ENCODE results near the gene PHLPP1.

PHLPP1 gene

GRCh38 chr18:62937065-62937464 lies 221.7 kb downstream of the PHLPP1 start:
- Histone ChIP-seq H3K4me3 (ENCODE audit: low read length) (no peak overlapping the region), H3K9me3 (ENCODE audit: control insufficient read depth, insufficient read depth, low read length) (no peaks in the 10 kb centered on the region), H3K36me3 (ENCODE audit: control insufficient read depth, insufficient read depth, low read length) (no peaks in the 10 kb centered on the region; the same call in 1 of the 2 replicates), H3K27me3 (ENCODE audit: control insufficient read depth, insufficient read depth, low read length) (no peaks in the 10 kb centered on the region), H3K27ac (ENCODE audit: low read length) (no peak overlapping the region), H3K4me1 (ENCODE audit: control insufficient read depth, insufficient read depth, low read length) (no peaks in the 10 kb centered on the region)
- WGBS (ENCODE audit: insufficient coverage, insufficient read length) = no CpG with 5 or more reads among the region's 2 CpGs
- no peak for DNase-seq (ENCODE audit: low read depth, low spot score)

- Histone ChIP-seq H3K27ac (ENCODE audit: low read length) (no peak overlapping the region), H3K36me3 (ENCODE audit: control insufficient read depth, insufficient read depth, low read length) (peaks cover under 1% of the 10 kb centered on the region; the same call in 1 of the 2 replicates), H3K4me3 (ENCODE audit: low read length) (no peak overlapping the region), H3K9me3 (ENCODE audit: control insufficient read depth, insufficient read depth, low read length) (no peaks in the 10 kb centered on the region), H3K27me3 (ENCODE audit: control insufficient read depth, insufficient read depth, low read length) (no peaks in the 10 kb centered on the region), H3K4me1 (ENCODE audit: control insufficient read depth, insufficient read depth, low read length) (no peaks in the 10 kb centered on the region)
- DNase-seq (ENCODE audit: low read depth, low spot score) = no peak
- no CpG with 5 or more reads among the region's 1 CpG for WGBS (ENCODE audit: insufficient coverage, insufficient read length)
Observed at GRCh38 chr18:62938006-62938405, 222.7 kb downstream of the PHLPP1 start.

GRCh38 chr18:62938487-62938886 lies 223.1 kb downstream of the PHLPP1 start:
- H3K4me3 ChIP-seq (ENCODE audit: low read length) = no peak overlapping the region
- H3K4me1 ChIP-seq (ENCODE audit: control insufficient read depth, insufficient read depth, low read length) = no peaks in the 10 kb centered on the region

GRCh38 chr18:62939433-62939832 lies 224.1 kb downstream of the PHLPP1 start:
- DNase-seq (ENCODE audit: low read depth, low spot score) = no peak
- Histone ChIP-seq H3K4me1 (ENCODE audit: control insufficient read depth, insufficient read depth, low read length) (no peaks in the 10 kb centered on the region), H3K9me3 (ENCODE audit: control insufficient read depth, insufficient read depth, low read length) (no peaks in the 10 kb centered on the region), H3K36me3 (ENCODE audit: control insufficient read depth, insufficient read depth, low read length) (peaks cover 4% of the 10 kb centered on the region; the same call in 1 of the 2 replicates), H3K27me3 (ENCODE audit: control insufficient read depth, insufficient read depth, low read length) (no peaks in the 10 kb centered on the region), H3K4me3 (ENCODE audit: low read length) (no peak overlapping the region), H3K27ac (ENCODE audit: low read length) (no peak overlapping the region)
- WGBS (ENCODE audit: insufficient coverage, insufficient read length) = no CpG with 5 or more reads among the region's 6 CpGs

More at GRCh38 chr18:62938487-62938886, 223.1 kb downstream of the PHLPP1 start:
- Histone ChIP-seq H3K9me3 (ENCODE audit: control insufficient read depth, insufficient read depth, low read length) (no peaks in the 10 kb centered on the region), H3K36me3 (ENCODE audit: control insufficient read depth, insufficient read depth, low read length) (peaks cover 4% of the 10 kb centered on the region; the same call in 1 of the 2 replicates), H3K27ac (ENCODE audit: low read length) (no peak overlapping the region), H3K27me3 (ENCODE audit: control insufficient read depth, insufficient read depth, low read length) (no peaks in the 10 kb centered on the region)
- no peak for DNase-seq (ENCODE audit: low read depth, low spot score)

- H3K9me3 ChIP-seq (ENCODE audit: control insufficient read depth, insufficient read depth, low read length) = no peaks in the 10 kb centered on the region
- no peak for DNase-seq (ENCODE audit: low read depth, low spot score)
- no peaks in the 10 kb centered on the region for H3K4me1 ChIP-seq (ENCODE audit: control insufficient read depth, insufficient read depth, low read length)
- no peak overlapping the region for H3K4me3 ChIP-seq (ENCODE audit: low read length)
- peaks cover 4% of the 10 kb centered on the region; the same call in 1 of the 2 replicates for H3K36me3 ChIP-seq (ENCODE audit: control insufficient read depth, insufficient read depth, low read length)
- H3K27me3 ChIP-seq (ENCODE audit: control insufficient read depth, insufficient read depth, low read length) = no peaks in the 10 kb centered on the region
- H3K27ac ChIP-seq (ENCODE audit: low read length) = no peak overlapping the region
- no CpG with 5 or more reads among the region's 3 CpGs for WGBS (ENCODE audit: insufficient coverage, insufficient read length)
Observed at GRCh38 chr18:62939926-62940325, 224.6 kb downstream of the PHLPP1 start.

GRCh38 chr18:62942578-62942977 lies 227.2 kb downstream of the PHLPP1 start:
- Histone ChIP-seq H3K27ac (ENCODE audit: low read length) (no peak overlapping the region), H3K27me3 (ENCODE audit: control insufficient read depth, insufficient read depth, low read length) (no peaks in the 10 kb centered on the region), H3K4me3 (ENCODE audit: low read length) (no peak overlapping the region), H3K36me3 (ENCODE audit: control insufficient read depth, insufficient read depth, low read length) (peaks cover 12% of the 10 kb centered on the region; the same call in 1 of the 2 replicates), H3K9me3 (ENCODE audit: control insufficient read depth, insufficient read depth, low read length) (no peaks in the 10 kb centered on the region), H3K4me1 (ENCODE audit: control insufficient read depth, insufficient read depth, low read length) (no peaks in the 10 kb centered on the region)
- no peak for DNase-seq (ENCODE audit: low read depth, low spot score)
- no CpG with 5 or more reads among the region's 8 CpGs for WGBS (ENCODE audit: insufficient coverage, insufficient read length)

- H3K36me3 ChIP-seq (ENCODE audit: control insufficient read depth, insufficient read depth, low read length) = peaks cover 12% of the 10 kb centered on the region; the same call in 1 of the 2 replicates
- no peak overlapping the region for H3K27ac ChIP-seq (ENCODE audit: low read length)
- no peak overlapping the region for H3K4me3 ChIP-seq (ENCODE audit: low read length)
- DNase-seq (ENCODE audit: low read depth, low spot score) = no peak
- no peaks in the 10 kb centered on the region for H3K4me1 ChIP-seq (ENCODE audit: control insufficient read depth, insufficient read depth, low read length)
- no peaks in the 10 kb centered on the region for H3K9me3 ChIP-seq (ENCODE audit: control insufficient read depth, insufficient read depth, low read length)
- no peaks in the 10 kb centered on the region for H3K27me3 ChIP-seq (ENCODE audit: control insufficient read depth, insufficient read depth, low read length)
Observed at GRCh38 chr18:62944454-62944853, 229.1 kb downstream of the PHLPP1 start.

GRCh38 chr18:62948788-62949187 lies 233.4 kb downstream of the PHLPP1 start:
- Histone ChIP-seq H3K27me3 (ENCODE audit: control insufficient read depth, insufficient read depth, low read length) (no peaks in the 10 kb centered on the region), H3K36me3 (ENCODE audit: control insufficient read depth, insufficient read depth, low read length) (peaks cover 7% of the 10 kb centered on the region; the same call in 1 of the 2 replicates), H3K4me3 (ENCODE audit: low read length) (no peak overlapping the region), H3K27ac (ENCODE audit: low read length) (no peak overlapping the region), H3K4me1 (ENCODE audit: control insufficient read depth, insufficient read depth, low read length) (0 out of 2 replicates have a peak, but pooled peaks cover 2% of the 10 kb centered on the region), H3K9me3 (ENCODE audit: control insufficient read depth, insufficient read depth, low read length) (no peaks in the 10 kb centered on the region)
- DNase-seq (ENCODE audit: low read depth, low spot score) = no peak
- WGBS (ENCODE audit: insufficient coverage, insufficient read length) = no CpG with 5 or more reads among the region's 2 CpGs

GRCh38 chr18:62950246-62950645 lies 234.9 kb downstream of the PHLPP1 start:
- Histone ChIP-seq H3K27ac (ENCODE audit: low read length) (no peak overlapping the region), H3K9me3 (ENCODE audit: control insufficient read depth, insufficient read depth, low read length) (no peaks in the 10 kb centered on the region), H3K4me3 (ENCODE audit: low read length) (no peak overlapping the region), H3K4me1 (ENCODE audit: control insufficient read depth, insufficient read depth, low read length) (0 out of 2 replicates have a peak, but pooled peaks cover 2% of the 10 kb centered on the region), H3K27me3 (ENCODE audit: control insufficient read depth, insufficient read depth, low read length) (no peaks in the 10 kb centered on the region), H3K36me3 (ENCODE audit: control insufficient read depth, insufficient read depth, low read length) (peaks cover 5% of the 10 kb centered on the region; the same call in 1 of the 2 replicates)
- WGBS (ENCODE audit: insufficient coverage, insufficient read length) = no CpG with 5 or more reads among the region's 1 CpG
- no peak for DNase-seq (ENCODE audit: low read depth, low spot score)

GRCh38 chr18:62952807-62953206 lies 237.5 kb downstream of the PHLPP1 start:
- no peak overlapping the region for H3K4me3 ChIP-seq (ENCODE audit: low read length)
- no CpG with 5 or more reads among the region's 4 CpGs for WGBS (ENCODE audit: insufficient coverage, insufficient read length)
- 0 out of 2 replicates have a peak, but pooled peaks cover 2% of the 10 kb centered on the region for H3K4me1 ChIP-seq (ENCODE audit: control insufficient read depth, insufficient read depth, low read length)
- H3K27me3 ChIP-seq (ENCODE audit: control insufficient read depth, insufficient read depth, low read length) = no peaks in the 10 kb centered on the region
- DNase-seq (ENCODE audit: low read depth, low spot score) = no peak
- no peak overlapping the region for H3K27ac ChIP-seq (ENCODE audit: low read length)
- H3K9me3 ChIP-seq (ENCODE audit: control insufficient read depth, insufficient read depth, low read length) = no peaks in the 10 kb centered on the region
- H3K36me3 ChIP-seq (ENCODE audit: control insufficient read depth, insufficient read depth, low read length) = no peaks in the 10 kb centered on the region

GRCh38 chr18:62953663-62954062 lies 238.3 kb downstream of the PHLPP1 start:
- no peak overlapping the region for H3K27ac ChIP-seq (ENCODE audit: low read length)
- H3K4me3 ChIP-seq (ENCODE audit: low read length) = no peak overlapping the region
- WGBS (ENCODE audit: insufficient coverage, insufficient read length) = no CpG with 5 or more reads among the region's 2 CpGs
- no peaks in the 10 kb centered on the region for H3K9me3 ChIP-seq (ENCODE audit: control insufficient read depth, insufficient read depth, low read length)
- no peaks in the 10 kb centered on the region for H3K27me3 ChIP-seq (ENCODE audit: control insufficient read depth, insufficient read depth, low read length)
- DNase-seq (ENCODE audit: low read depth, low spot score) = no peak
- H3K4me1 ChIP-seq (ENCODE audit: control insufficient read depth, insufficient read depth, low read length) = 0 out of 2 replicates have a peak, but pooled peaks cover 2% of the 10 kb centered on the region
- no peaks in the 10 kb centered on the region for H3K36me3 ChIP-seq (ENCODE audit: control insufficient read depth, insufficient read depth, low read length)
